GM23338 (cell line): ENCODE data around the gene UBE2E2. TPM values are rescaled to one million over a fixed set of nuclear protein-coding genes. Genes with fewer than 3 reads are reported as not detected.

Experiments
- ATAC-seq: fragments of 200-7000 bp; cut with Tn5 transposase; 3 replicates; pipeline ENCODE4 v1.9.1; 2020
- DNase-seq: peaks from one replicate; pipeline ENCODE4 v3.0.0-alpha.2; 2015; ENCODE audit warnings: low spot score
- H2AFZ ChIP-seq: fragments of 200-600 bp; sonication (generic); 2 replicates; pipeline ENCODE4 v1.8.0; 2016; ENCODE audit warnings: antibody characterized with exemption, mild to moderate bottlenecking, moderate library complexity
- H3F3A ChIP-seq: fragments of 200-600 bp; sonication (generic); replicated peaks from 2 replicates; pipeline ENCODE4 v1.8.0; 2017; ENCODE audit warnings: antibody characterized with exemption, mixed run types, low read depth
- H3K27ac ChIP-seq: fragments of 200-600 bp; sonication (generic); 2 replicates; pipeline ENCODE4 v1.6.1; 2016; ENCODE audit warnings: low read depth
- H3K27me3 ChIP-seq: fragments of 200-600 bp; sonication (generic); 2 replicates; pipeline ENCODE4 v1.8.0; 2016; ENCODE audit warnings: mild to moderate bottlenecking, mixed run types, moderate library complexity; ENCODE audit not compliant: insufficient read depth
- H3K36me3 ChIP-seq: fragments of 200-600 bp; sonication (generic); 2 replicates; pipeline ENCODE4 v1.8.0; 2016; ENCODE audit warnings: mild to moderate bottlenecking; ENCODE audit not compliant: insufficient read depth
- H3K4me1 ChIP-seq: fragments of 200-600 bp; sonication (generic); 2 replicates; pipeline ENCODE4 v1.8.0; 2016; ENCODE audit warnings: mild to moderate bottlenecking, moderate library complexity; ENCODE audit not compliant: insufficient read depth
- H3K4me2 ChIP-seq: fragments of 200-600 bp; sonication (generic); 2 replicates; pipeline ENCODE4 v1.7.1; 2017; ENCODE audit warnings: mixed run types
- H3K4me3 ChIP-seq: fragments of 200-600 bp; sonication (generic); 2 replicates; pipeline ENCODE4 v1.6.1; 2016; ENCODE audit warnings: mixed run types
- H3K79me2 ChIP-seq: fragments of 200-600 bp; sonication (generic); replicated peaks from 2 replicates; pipeline ENCODE4 v1.8.0; 2017; ENCODE audit warnings: mild to moderate bottlenecking; ENCODE audit not compliant: insufficient read depth
- H3K9me2 ChIP-seq: fragments of 200-600 bp; sonication (generic); 2 replicates; pipeline ENCODE4 v1.8.0; 2017; ENCODE audit not compliant: insufficient read depth
- H4K20me1 ChIP-seq: fragments of 200-600 bp; sonication (generic); replicated peaks from 2 replicates; pipeline ENCODE4 v1.8.0; 2017; ENCODE audit warnings: mild to moderate bottlenecking; ENCODE audit not compliant: insufficient read depth
- H3K27ac Mint-ChIP-seq: 2 replicates; pipeline ENCODE4 v1.8.0; 2020; ENCODE audit warnings: inconsistent platforms, mild to moderate bottlenecking, moderate library complexity, mixed read lengths
- H3K27me3 Mint-ChIP-seq: 3 replicates; pipeline ENCODE4 v1.8.0; 2022; ENCODE audit warnings: low read depth, mild to moderate bottlenecking, moderate library complexity, mixed read lengths, inconsistent platforms; ENCODE audit not compliant: insufficient read depth, poor library complexity
- H3K36me3 Mint-ChIP-seq: 3 replicates; pipeline ENCODE4 v1.8.0; 2021; ENCODE audit warnings: low read depth, mild to moderate bottlenecking, inconsistent platforms, moderate library complexity, mixed read lengths
- H3K4me1 Mint-ChIP-seq: 3 replicates; pipeline ENCODE4 v1.8.0; 2020; ENCODE audit warnings: mild to moderate bottlenecking, inconsistent platforms, mixed read lengths
- H3K4me3 Mint-ChIP-seq: 3 replicates; pipeline ENCODE4 v1.8.0; 2021; ENCODE audit warnings: moderate library complexity, mild to moderate bottlenecking, inconsistent platforms, mixed read lengths
- H3K9me3 Mint-ChIP-seq: 3 replicates; pipeline ENCODE4 v1.8.0; 2020; ENCODE audit warnings: moderate library complexity, mild to moderate bottlenecking, inconsistent platforms, mixed read lengths
- CREB1 ChIP-seq: fragments of 250-450 bp; sonication (Bioruptor Pico); IDR thresholded peaks from 2 replicates; pipeline ENCODE4 v1.5.0; 2020; ENCODE audit warnings: low read depth, mild to moderate bottlenecking, moderate library complexity
- CTCF ChIP-seq, 2 experiments: fragments of 200-600 bp in 1 of 2; sonication (generic) in 1 of 2; conservative IDR thresholded peaks; 2 replicates each; pipeline versions ENCODE4 v1.5.1 to v1.6.1; 2016 to 2017; ENCODE audit warnings: antibody characterized with exemption in 2 of 2, low read depth in 2 of 2, mild to moderate bottlenecking in 2 of 2, moderate library complexity in 1 of 2
- ETS1 ChIP-seq: IDR thresholded peaks from 2 replicates; pipeline ENCODE4 v1.6.1; 2016; ENCODE audit warnings: antibody characterized with exemption
- EZH2phosphoT487 ChIP-seq: fragments of 200-600 bp; sonication (generic); IDR thresholded peaks from one replicate; pipeline ENCODE4 v1.8.1; 2018; ENCODE audit warnings: antibody characterized with exemption; ENCODE audit not compliant: unreplicated experiment
- JUNB ChIP-seq: IDR thresholded peaks from one replicate; pipeline ENCODE4 v1.6.1; 2016; ENCODE audit warnings: antibody characterized with exemption; ENCODE audit not compliant: unreplicated experiment
- NANOG ChIP-seq: IDR thresholded peaks from 2 replicates; pipeline ENCODE4 v1.6.1; 2016; ENCODE audit warnings: antibody characterized with exemption, borderline replicate concordance
- POLR2AphosphoS5 ChIP-seq: IDR thresholded peaks from 2 replicates; pipeline ENCODE4 v1.6.1; 2016; ENCODE audit warnings: antibody characterized with exemption, low read depth
- REST ChIP-seq: IDR thresholded peaks from one replicate; pipeline ENCODE4 v1.6.1; 2018; ENCODE audit warnings: antibody characterized with exemption; ENCODE audit not compliant: unreplicated experiment
- STAT1 ChIP-seq: IDR thresholded peaks from one replicate; pipeline ENCODE4 v1.6.1; 2016; ENCODE audit warnings: antibody characterized with exemption; ENCODE audit not compliant: unreplicated experiment
- ZNF114 ChIP-seq: fragments of 250-450 bp; sonication (Bioruptor Pico); IDR thresholded peaks from 2 replicates; pipeline ENCODE4 v1.5.0; 2020; ENCODE audit warnings: mild to moderate bottlenecking, moderate library complexity
- ZNF331 ChIP-seq: fragments of 250-450 bp; sonication (Bioruptor Pico); IDR thresholded peaks from 2 replicates; pipeline ENCODE4 v1.5.0; 2020; ENCODE audit warnings: low read depth, mild to moderate bottlenecking, moderate library complexity
- ZNF462 ChIP-seq: fragments of 250-450 bp; sonication (Bioruptor Pico); IDR thresholded peaks from 2 replicates; pipeline ENCODE4 v1.5.0; 2020; ENCODE audit warnings: mild to moderate bottlenecking, moderate library complexity
- polyA plus RNA-seq: library from polyadenylated mRNA; unstranded; fragments of >200 nt; fragmentation: Nextera tagmentation; extraction: Ambion mirVana; gene quantifications from 2 replicates; pipeline ENCODE4 v1.2.1, GENCODE V29; 2016
- total RNA-seq: library from RNA; depleted of rRNA; stranded (reverse); fragments of >200 nt; shearing (Covaris generic); gene quantifications from 2 replicates; pipeline ENCODE4 v1.2.3, GENCODE V29; 2014

The UBE2E2 gene
- total and polyA plus RNA-seq, 2 experiments from 2014 or later = 86.9 to 169 TPM

- Mint-ChIP-seq H3K27ac (no peak overlapping the region), H3K4me1 (peaks cover 11% of the 10 kb centered on the region), H3K27me3 (no peaks in the 10 kb centered on the region), H3K36me3 (no peaks in the 10 kb centered on the region), H3K9me3 (no peaks in the 10 kb centered on the region), H3K4me3 (no peak overlapping the region)
- no peak overlapping the region for H2AFZ ChIP-seq
- H3K36me3 ChIP-seq = no peaks in the 10 kb centered on the region
- no peak overlapping the region for H3K4me2 ChIP-seq
- no peaks in the 10 kb centered on the region for H3K27me3 ChIP-seq
- no peak overlapping the region for H3K4me3 ChIP-seq
- no peaks in the 10 kb centered on the region for H3F3A ChIP-seq
- no peaks in the 10 kb centered on the region for H4K20me1 ChIP-seq
- H3K27ac ChIP-seq = no peak overlapping the region
- DNase-seq (no peak), ATAC-seq (no peak)
- H3K4me1 ChIP-seq = peaks cover 8% of the 10 kb centered on the region; the same call in 1 of the 2 replicates
- no peak for TF ChIP-seq STAT1
- no peak for TF ChIP-seq REST
- no peak for TF ChIP-seq CREB1 (CRISPR knock-in tag)
- TF ChIP-seq ZNF114 (CRISPR knock-in tag) = no peak
- TF ChIP-seq ZNF331 (CRISPR knock-in tag) = no peak
- TF ChIP-seq NANOG = no peak
- TF ChIP-seq ETS1 = no peak
- no peak for TF ChIP-seq POLR2AphosphoS5
- TF ChIP-seq EZH2phosphoT487 = no peak
- no peak for TF ChIP-seq CTCF (conservative IDR thresholded peaks at IDR 0.05; ENCODE audit: low read depth in 2 of 2)
- no peak for TF ChIP-seq JUNB
- TF ChIP-seq ZNF462 (CRISPR knock-in tag) = no peak
- H3K9me2 ChIP-seq = no peaks in the 10 kb centered on the region
- peaks cover 3% of the 10 kb centered on the region; the same call in 1 of the 2 replicates for H3K79me2 ChIP-seq
Measured at GRCh38 chr3:23588547-23588946, 385.4 kb downstream of the UBE2E2 start.
